GM12865 (cell line): ENCODE results near the gene RANBP9.

ENCODE experiments used
- DNase-seq: peaks from one replicate; pipeline ENCODE4 v3.0.0; 2010; ENCODE audit warnings: low read depth
- H3K4me3 ChIP-seq: 2 replicates; pipeline ENCODE4 v1.5.1; 2011; ENCODE audit warnings: mild to moderate bottlenecking, low read depth, low read length, control low read depth
- TF ChIP-seq, protein P1 (sequence below): IDR thresholded peaks from 2 replicates; pipeline ENCODE4 v1.5.1; 2011; ENCODE audit warnings: low read length, control low read depth, low read depth, inconsistent platforms; ENCODE audit not compliant: insufficient read depth; ENCODE audit errors: missing control alignments

The RANBP9 gene

GRCh38 chr6:13741365-13741764 is 29.7 kb upstream of the RANBP9 start:
- no peak overlapping the region for H3K4me3 ChIP-seq
- no peak for DNase-seq
- TF ChIP-seq, protein P1, sequence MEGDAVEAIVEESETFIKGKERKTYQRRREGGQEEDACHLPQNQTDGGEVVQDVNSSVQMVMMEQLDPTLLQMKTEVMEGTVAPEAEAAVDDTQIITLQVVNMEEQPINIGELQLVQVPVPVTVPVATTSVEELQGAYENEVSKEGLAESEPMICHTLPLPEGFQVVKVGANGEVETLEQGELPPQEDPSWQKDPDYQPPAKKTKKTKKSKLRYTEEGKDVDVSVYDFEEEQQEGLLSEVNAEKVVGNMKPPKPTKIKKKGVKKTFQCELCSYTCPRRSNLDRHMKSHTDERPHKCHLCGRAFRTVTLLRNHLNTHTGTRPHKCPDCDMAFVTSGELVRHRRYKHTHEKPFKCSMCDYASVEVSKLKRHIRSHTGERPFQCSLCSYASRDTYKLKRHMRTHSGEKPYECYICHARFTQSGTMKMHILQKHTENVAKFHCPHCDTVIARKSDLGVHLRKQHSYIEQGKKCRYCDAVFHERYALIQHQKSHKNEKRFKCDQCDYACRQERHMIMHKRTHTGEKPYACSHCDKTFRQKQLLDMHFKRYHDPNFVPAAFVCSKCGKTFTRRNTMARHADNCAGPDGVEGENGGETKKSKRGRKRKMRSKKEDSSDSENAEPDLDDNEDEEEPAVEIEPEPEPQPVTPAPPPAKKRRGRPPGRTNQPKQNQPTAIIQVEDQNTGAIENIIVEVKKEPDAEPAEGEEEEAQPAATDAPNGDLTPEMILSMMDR = no peak

DNA sequence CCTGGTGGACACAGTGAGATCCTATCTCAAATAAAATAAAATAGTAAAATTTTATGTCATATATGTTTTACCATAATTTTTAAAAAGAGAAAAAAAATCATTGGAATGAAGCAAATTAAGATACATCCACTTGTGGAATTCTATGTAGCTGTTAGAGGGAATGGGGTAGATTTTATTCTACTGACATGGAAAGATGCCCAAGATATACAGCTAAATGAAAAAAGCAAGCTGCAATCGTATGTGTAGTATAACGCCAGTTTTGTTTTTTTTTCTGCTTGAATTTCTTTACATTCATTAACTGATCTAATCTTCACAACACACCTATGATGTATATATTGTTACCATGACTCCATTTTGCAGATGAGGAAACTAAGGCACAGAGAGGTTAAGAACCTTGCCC is 23.4 kb upstream of the RANBP9 start:
- DNase-seq = no peak
- H3K4me3 ChIP-seq = no peak overlapping the region
- TF ChIP-seq, protein P1 = no peak

DNA sequence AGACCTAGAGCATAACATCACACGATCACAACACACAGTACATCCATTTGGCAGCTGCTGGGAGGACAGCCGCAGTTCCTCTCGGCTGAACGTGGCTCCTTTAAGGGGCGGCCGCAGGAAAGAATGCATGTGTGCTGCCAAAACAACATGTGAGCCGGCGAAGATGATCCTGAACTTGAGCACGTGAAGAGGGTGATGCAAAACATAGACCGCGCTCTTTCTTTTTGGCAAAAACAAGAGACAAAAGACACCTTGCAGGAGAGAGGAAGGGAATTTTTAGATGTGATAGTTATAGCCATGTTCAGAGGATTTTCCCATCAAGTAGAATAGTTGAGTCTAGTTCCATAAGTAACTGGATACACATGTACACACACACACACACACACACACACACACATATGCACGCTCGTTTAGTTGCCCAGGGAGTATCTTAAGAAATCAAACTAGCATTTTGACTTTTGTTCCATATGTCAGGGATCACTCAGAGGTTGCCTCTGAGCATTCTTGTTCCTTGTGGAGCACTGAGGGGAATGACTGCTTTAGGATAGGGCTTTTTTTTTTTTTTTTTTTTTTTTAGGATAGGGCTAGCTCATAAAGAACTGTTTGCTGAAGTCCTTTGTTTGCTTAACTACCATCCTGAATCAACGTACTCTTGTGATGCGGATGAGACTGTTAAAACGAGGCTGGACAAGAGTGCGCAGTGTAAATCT is 21.7 kb upstream of the RANBP9 start:
- H3K4me3 ChIP-seq = no peak overlapping the region
- TF ChIP-seq, protein P1 = no peak
- DNase-seq = no peak

DNA sequence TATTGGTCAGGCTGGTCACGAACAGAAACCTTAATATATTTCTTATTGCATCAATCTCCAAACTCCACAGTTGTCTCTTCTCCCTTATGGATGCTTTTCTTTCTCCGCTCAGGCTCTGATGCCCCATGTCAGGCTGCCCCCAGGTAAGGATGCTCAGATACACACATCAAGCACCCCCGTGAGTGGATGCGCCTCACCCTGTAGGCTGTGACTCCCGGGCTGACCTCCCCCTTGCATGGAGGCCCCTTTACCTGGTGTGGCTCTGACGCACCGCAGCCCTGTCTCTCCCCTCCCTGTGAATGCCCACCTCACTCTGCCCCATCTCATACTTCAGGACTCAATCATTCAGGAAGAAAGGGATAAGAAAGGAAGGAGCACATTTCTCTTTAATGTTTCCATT is 19.1 kb upstream of the RANBP9 start:
- DNase-seq = no peak
- no peak overlapping the region for H3K4me3 ChIP-seq
- TF ChIP-seq, protein P1 = no peak

DNA sequence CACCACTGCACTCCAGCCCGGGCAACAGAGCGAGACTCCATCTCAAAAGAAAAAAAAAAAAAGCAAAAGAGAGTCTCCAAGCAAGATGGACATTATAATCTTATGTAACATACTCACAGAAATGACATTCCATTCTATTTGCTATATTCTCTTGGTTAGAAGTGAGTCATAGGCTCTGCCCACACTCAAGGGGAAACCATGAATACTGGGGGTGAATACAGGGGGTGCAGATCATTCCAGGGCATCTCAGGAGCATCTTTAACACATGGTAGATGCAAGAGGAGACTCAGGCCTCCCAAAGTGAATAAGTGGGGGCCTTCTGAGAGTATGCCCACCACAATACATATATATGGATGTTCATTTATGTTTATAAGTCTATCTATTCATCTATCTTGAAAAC is 18.3 kb upstream of the RANBP9 start:
- TF ChIP-seq, protein P1 = no peak
- no peak overlapping the region for H3K4me3 ChIP-seq
- no peak for DNase-seq

- TF ChIP-seq, protein P1 = no peak
- H3K4me3 ChIP-seq = no peak overlapping the region
- no peak for DNase-seq
Measured at GRCh38 chr6:13725570-13725969, 13.9 kb upstream of the RANBP9 start.

DNA sequence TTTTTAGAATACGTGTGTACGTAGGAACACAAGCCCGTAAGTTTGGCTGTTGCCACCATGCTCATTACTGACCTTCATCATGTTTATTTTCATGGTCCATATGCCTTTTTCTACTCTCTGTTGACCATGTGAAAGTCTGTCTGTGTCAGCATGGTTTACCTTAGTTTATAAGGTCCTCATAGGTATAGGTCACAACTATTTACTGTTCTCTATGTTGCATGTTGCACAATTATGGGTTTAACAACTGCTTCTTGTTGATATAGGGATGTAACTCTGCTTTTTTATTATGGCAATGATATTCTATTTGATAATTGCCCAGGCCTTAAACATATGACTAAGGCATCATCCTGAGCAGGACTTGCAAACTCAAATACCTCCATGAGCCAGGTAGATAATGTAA is 13.4 kb upstream of the RANBP9 start:
- TF ChIP-seq, protein P1 = no peak
- H3K4me3 ChIP-seq = no peak overlapping the region
- DNase-seq = no peak
